CD4-positive, alpha-beta T cell treated with Interleukin-17A for 1 hour (primary cell): ENCODE measurements around the gene FCGR1A.
"Not testable (repeated sequence)": the region's sequence is repeated elsewhere in the genome, so short reads cannot be mapped to it uniquely, and the experiment has no call there.

ENCODE experiments used
- DNase-seq: peaks from one replicate; pipeline ENCODE4 v3.0.0-alpha.2; 2020

FCGR1A gene

DNA sequence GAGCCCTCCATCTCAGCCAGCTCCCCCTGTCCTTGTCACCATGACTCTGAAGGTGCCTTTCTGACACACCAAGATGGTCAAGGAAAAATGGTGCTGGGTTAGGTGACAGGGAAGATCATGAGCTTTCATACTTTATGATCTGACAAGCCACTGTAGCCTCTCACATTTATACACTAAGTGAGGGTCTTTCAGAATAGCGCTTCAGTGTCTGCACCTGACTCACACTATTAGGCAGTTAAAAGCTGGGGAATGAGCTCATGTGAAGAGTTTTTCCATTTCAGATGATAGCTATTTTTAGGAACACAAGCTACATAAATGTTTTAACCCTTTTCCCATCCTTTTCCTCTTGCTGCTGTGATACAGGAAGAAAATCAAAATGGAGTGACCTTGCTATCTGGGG is 4.2 kb upstream of the FCGR1A start:
- DNase-seq, result not testable (repeated sequence)

DNA sequence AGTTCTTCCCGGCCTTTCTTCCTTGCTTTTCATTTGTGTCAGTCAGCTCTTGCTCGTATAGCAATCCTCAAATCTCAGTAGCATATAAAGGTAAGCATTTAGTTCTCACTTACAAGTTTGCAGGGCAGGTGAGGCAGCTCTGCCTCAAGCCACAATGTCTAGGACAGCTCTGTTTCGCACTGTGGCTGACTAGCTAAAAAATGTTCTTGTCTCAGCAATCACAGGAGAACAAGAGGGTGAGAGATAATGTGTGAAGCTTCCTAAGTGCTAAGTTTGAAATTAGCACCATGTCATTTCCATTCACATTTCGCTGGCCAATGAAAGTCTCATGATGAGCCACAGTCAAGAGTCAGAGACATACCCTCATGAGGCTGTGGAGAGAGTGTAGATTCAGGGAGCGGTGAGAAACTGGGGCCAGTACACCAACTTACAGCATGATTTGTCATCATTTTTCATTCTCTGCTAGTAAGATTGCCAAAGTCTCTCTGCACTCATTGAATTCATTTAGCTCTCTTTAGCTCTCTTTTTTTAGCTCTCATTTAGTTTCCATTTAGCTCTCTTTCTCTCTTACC is 995 bp upstream of the FCGR1A start:
- DNase-seq, result not testable (repeated sequence)

DNA sequence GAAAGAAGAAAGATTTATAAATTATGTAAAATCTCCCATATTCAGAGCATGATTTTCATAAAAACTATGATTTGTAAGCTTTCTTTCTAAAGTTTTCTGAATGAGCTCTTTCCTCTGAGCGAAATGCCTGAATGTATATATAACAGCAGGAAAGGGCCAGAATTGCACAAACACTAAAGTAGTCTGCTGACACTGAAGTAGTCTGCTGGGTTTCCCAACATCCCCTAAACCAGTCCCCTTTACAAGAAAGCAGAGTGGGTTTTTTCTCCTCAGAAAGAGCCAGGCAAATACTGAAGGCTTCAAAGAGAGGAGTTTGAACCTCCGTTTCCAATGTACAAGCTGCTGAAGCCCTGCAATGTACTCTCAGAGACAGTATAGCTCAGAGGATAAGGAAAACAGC is 795 bp downstream of the FCGR1A start:
- DNase-seq, result not testable (repeated sequence)

DNA sequence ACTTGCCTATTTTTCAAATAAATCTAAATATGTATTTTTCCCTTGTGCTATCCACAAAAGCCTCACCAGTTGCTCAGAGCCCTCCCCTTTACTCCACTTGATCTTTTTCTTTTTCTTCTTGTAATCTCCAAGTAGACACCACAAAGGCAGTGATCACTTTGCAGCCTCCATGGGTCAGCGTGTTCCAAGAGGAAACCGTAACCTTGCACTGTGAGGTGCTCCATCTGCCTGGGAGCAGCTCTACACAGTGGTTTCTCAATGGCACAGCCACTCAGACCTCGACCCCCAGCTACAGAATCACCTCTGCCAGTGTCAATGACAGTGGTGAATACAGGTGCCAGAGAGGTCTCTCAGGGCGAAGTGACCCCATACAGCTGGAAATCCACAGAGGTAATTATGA is 1.4 kb downstream of the FCGR1A start:
- DNase-seq, result not testable (repeated sequence)

DNA sequence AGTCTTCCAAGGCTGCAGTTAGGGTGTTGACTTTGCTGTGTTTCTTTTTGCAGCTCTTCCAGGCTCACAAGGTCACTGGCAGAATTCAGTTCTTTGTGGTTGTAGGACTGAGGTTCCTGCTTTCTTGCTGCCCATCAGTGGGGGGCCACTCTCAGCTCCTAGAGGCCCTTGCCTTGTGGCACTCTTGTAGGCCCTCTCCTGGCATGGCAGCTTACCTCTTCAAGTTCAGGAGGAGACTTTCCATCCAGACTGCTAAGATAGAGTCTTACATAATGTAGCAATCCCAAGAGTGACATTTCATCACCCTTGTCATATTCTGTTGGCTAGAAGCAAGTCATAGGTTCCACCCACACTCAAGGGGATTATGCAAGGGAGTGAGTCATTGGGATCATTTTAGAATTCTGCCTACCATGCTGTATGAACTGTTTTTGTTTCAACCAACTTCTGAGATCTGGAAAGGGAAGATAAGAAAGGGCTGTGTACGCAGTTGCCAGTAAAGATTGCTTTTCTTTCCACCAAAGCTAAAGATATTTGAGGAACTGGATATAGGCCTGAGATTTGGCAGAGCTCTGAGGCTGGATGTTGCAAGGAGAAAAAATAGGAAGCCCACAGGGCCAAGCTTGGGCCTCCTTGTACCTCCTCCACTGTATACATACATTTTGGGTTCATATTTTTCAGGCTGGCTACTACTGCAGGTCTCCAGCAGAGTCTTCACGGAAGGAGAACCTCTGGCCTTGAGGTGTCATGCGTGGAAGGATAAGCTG is 5.4 kb downstream of the FCGR1A start:
- DNase-seq, result not testable (repeated sequence)

DNA sequence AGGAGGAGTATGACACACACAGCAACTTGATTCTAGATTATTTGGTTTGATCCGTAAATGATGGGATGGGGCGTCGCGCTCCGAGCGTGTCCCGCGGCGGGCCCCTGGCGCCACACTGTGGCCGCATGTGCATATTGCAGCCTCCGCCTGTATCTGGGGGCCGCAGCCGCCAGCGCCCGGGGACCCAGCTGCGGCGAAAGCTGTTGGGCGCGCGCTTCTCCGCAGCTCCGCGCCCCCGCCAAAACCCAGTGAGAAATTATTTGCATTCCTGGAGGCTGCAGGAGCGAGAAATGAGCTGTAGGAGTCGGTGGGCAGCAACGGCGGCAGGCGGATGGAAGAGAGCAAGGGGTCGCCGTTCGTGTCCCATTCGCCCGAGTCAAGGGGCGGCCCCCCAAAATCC is 10.0 kb downstream of the FCGR1A start:
- peak; percentile 76 for DNase-seq

DNA sequence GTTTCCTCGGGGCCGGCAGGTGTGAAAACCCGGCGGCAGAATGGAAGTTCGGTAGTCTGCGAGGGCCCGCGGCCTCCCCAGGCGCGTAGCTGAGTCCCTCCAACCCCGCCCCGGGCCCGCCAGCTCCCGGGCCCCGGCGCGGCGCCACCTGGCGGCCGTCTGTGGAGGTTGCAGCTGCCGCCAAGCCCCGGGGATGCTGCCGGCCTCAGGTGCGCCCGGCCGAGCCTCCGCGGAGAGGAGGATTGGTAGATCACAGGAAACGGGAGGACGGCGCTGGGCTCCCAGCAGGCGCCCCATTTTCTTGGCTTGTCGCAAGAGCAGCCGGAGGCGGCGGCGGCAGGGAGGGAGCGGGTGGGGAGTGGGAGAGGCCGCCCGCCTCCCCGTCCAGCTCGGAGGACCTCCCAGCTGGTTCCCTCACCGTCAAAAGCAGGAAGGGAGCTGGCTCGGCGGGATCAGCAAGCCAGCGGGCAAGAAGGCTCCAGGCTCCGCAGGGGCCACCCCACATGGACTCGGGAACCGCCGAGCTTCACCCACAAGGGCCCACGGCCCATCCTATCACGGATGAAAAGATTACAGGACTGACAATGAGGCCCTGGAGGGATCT is 10.5 kb downstream of the FCGR1A start:
- peak; percentile 86 for DNase-seq

DNA sequence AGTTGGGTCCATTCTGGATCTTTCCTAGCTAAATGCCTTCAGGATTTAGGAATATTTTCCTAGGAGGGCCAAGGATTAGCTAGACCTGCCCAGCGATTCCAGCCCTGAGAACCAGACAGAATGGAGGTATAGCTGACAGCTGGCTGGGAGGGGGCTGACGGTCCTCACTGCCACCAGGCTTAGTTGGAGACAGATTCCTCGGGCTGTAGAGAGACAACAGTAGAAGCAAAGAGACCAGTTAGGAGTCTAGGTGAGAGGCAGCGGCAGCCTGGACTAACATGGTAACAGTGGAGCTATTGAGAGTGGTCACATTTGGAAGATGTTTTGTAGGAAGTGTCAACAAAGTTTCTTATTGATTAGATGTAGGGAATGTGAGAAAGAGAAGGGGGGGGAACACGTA is 11.4 kb downstream of the FCGR1A start:
- not testable (repeated sequence) for DNase-seq

DNA sequence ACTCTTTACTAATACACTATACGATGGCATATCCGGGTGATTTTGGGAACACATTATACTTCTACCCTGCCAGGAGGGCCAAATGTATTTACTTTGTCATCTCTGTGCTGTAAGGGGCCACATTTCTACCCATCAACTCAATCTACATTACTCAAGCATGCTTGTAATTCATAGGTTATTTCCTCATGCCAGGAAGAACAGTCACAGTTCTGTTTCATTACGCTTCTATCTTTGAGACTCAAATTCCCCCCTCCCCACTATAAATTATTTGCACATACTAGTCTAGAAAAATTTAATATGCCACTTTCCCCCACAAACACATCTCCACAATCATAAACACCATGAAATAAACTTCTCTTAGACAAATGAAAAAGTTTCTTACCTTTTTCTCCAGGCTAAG is 19.1 kb downstream of the FCGR1A start:
- DNase-seq, result not testable (repeated sequence)

DNA sequence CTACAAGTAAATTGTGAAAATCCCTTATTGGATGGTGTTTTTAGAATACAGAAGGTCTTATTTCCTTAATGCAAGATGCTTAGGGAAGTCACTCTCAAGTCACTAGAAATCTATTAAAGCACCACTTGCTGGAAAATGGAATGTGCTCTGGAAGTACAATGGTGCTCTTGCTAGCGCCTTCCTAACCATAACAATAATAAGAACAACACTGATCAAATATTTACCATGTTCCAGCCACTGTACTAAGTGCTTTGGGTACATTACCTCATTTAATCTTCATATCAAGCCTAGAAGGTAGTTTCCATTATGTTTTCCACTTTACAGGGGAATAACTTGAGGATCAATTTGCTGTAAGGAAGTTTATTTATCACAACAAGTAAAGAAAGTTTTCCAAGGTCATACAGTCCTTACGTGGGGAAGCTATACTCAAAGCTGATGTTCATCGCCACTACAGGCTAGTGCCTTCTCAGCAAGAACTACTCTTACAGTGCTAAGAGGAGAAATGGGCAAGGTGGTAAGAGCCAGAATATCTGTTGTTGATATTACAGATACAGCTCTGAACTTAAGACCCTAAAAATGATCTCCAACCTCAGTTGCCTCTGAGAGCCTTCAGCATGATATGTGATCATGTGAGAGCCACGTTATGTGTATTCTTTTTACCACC is 22.1 kb downstream of the FCGR1A start:
- not testable (repeated sequence) for DNase-seq

DNA sequence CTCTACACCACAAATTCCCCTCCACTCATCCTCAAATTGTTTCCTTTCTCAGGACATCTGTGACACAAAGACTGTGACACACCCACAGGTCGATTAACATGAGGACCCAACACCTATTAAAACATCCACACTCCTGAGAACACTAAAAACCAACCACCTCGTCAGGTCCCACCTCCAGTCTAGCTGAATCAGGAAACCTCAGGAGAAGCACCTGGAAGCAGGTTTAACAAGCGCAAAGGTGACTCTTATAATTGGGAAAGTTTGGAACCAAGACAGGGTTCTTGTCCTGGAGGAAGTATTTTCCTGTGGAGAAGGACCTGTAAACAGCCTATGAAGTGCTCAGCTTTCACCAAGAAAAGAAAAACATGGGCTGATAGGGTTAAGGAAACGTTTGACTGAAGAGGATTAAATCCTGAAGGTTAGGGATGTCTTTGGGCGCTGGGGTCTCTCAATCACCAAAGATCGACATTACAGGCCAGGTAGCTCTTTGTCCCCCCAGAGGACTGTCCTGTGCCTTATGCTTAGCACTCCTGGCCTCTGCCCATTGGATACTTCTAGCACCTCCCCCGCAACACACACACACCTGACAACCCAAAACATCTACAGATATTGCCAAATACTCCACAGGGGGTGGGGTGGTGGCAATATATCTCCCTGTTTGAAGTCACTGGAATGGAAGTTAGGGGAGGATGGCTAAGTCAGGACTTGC is 28.4 kb downstream of the FCGR1A start:
- DNase-seq, result peak; percentile 23

DNA sequence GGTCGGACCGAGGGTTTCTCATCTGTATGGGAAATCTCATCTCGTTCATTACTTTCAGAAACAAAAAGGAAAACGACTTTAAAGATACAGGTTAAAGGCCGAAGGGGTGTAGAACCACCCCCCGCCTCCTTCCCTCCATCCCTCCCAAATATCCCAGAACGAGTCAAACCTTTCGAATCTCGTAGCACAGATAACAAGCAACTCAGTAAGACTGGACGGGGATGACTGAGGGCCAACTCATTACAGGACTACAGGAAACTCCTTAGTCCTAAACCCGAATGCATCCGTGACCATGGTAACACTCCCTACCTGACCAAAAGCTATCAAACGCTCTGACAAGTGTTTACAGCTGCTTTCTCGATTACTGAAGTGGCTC is 29.0 kb downstream of the FCGR1A start:
- DNase-seq, result peak; percentile 13

DNA sequence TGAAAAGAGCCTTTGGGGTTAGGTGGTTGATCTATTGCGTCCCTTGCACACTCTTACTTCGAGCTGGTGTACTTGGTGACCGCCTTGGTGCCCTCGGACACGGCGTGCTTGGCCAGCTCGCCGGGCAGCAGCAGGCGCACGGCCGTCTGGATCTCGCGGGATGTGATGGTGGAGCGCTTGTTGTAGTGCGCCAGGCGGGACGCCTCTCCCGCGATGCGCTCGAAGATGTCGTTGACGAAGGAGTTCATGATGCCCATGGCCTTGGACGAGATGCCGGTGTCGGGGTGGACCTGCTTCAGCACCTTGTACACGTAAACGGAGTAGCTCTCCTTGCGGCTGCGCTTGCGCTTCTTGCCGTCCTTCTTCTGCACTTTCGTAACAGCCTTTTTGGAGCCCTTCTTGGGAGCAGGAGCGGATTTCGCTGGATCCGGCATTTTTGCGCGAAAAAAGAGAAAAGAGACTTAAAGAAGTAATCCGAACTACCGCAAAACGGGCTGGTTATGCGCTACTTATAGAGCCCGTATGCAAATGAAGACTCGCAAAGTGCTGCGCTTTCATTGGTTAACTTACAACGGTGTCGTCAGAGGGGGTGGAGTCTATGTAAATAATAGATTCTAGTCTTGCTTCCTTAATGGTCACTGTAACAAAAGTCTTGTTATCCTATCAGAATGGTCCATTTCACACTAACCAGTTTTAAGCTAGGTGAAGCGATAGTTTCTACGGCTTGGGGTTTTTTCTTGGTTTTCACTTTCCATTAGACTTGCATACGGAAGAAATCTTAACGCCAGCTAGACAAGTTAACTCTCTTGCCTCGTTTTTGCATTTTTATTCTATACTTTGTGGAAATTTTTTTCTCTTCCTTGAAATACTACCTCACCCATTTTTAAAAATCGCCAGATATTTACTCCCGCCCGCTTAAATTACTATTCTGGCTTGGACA is 29.7 kb downstream of the FCGR1A start:
- peak; percentile 97 for DNase-seq

DNA sequence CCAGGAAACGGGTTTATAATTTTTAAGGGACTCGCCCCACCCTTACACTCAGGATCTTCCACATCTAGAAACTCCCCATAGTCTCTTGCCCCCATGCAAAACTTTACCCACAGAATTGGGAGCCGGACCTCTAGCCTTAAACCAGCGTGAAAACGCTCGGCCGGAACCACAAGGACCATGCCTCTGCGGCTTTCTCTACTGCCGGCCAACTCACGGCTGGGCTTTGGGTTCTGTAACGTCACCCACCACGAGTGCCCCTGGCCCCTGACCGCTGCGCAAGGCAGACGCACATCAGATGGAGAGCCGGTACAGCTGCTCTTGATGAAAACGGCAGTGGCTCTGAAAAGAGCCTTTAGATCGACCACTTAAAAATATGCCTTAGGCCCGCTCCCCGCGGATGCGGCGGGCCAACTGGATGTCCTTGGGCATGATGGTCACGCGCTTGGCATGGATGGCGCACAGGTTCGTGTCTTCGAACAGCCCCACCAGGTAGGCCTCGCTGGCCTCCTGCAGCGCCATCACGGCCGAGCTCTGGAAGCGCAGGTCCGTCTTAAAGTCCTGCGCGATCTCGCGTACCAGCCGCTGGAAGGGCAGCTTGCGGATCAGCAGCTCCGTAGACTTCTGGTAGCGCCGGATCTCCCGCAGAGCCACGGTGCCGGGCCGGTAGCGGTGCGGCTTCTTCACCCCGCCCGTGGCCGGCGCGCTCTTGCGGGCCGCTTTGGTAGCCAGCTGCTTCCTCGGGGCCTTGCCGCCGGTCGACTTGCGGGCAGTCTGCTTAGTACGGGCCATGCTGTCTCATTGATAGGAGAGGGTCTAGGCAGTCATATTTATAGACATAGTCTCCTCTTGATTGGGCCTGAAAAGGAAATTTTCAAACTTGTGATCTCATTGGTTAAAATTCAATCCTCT is 30.7 kb downstream of the FCGR1A start:
- peak; percentile 90 for DNase-seq

DNA sequence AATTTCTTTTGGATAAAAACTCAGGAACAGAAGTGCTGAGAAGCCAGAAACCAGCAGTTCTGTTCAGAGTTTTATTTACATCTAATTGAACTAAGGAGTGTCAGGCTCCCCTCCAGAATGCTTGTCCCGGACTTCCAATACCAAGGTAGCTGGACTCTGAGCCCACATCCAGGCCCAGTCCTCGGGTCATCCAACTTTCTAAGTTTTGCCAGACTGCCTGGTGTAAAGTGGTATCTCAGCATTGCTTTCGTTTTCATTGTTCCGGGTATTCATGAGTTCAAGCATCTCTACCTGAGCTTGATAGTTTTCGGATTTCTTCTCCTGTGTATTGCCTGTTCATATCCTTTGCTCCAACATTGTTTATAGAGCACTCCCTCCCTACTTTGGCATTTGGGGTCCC is 37.9 kb downstream of the FCGR1A start:
- not testable (repeated sequence) for DNase-seq

DNA sequence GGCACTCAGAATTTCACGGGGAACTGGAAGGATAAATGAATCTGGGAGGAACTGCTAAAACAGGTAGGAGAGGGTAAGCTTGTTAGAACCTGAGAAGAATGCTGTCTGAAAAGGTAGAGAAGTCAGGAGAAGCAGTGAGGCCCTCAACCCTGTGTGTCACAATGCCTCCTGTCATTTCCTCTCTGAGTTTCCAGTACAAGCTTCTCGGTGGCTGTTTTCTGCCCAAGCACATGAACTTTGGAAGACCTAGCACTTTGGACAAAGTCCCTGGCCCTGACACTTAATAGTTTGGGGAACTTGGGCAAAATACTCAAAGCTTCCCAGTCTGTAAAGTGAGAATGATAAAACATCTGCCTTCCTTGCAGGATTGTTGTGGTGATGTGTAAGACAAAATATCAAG is 44.1 kb downstream of the FCGR1A start:
- not testable (repeated sequence) for DNase-seq

DNA sequence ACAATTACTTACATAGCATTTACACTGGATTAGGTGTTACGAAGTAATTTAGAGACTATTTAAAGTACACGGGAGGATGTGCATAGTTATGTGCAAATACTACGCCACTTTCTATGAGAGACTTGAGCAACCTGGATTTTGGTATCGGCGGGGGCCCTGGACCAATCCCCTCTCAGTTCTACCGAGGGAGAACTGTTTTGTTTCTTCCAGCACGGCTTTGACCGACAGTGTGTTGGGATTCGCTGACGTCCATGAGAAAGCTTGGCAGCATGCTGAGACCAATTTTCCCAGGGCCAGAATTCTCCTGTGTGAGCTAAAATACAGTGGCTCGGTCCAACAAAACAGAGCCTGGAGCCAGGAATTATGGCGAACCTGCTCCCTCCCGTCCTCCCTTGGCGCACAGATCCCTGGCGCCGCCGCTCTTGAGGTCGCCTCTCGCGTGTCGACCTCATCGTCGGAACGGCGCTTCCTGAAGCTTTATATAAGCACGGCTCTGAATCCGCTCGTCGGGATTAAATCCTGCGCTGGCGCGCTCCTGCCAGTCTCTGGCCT is 49.3 kb downstream of the FCGR1A start:
- not testable (repeated sequence) for DNase-seq

DNA sequence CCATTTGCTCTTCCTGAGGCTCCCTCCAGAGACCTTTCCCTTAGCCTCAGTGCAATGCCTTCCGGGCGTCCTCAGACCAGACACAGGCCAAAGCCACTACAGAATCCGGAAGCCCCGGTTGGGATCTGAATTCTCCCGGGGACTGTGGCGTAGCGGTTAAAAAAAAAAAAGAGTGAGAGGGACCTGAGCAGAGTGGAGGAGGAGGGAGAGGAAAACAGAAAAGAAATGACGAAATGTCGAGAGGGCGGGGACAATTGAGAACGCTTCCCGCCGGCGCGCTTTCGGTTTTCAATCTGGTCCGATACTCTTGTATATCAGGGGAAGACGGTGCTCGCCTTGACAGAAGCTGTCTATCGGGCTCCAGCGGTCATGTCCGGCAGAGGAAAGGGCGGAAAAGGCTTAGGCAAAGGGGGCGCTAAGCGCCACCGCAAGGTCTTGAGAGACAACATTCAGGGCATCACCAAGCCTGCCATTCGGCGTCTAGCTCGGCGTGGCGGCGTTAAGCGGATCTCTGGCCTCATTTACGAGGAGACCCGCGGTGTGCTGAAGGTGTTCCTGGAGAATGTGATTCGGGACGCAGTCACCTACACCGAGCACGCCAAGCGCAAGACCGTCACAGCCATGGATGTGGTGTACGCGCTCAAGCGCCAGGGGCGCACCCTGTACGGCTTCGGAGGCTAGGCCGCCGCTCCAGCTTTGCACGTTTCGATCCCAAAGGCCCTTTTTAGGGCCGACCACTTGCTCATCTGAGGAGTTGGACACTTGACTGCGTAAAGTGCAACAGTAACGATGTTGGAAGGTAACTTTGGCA is 50.0 kb downstream of the FCGR1A start:
- DNase-seq, result not testable (repeated sequence)

DNA sequence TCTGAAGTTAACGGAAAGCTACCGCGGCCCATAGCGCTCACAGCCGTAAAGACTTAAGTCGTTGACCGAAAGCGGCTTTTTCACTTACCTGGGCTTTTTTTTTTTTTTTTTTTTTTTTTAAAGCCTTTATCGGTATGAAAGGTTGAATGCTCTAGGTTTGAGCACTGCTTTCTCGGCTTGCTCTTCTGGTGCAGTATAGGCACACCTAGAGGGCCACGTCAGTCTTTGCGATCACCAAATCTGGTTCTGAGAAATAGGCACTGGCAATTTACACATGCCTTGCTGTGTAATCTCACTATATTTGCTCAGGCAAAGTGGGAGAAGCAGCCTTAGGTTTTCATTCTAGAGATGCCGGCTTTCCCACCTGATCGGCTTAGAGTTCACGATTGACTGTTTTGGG is 50.6 kb downstream of the FCGR1A start:
- DNase-seq, result not testable (repeated sequence)

DNA sequence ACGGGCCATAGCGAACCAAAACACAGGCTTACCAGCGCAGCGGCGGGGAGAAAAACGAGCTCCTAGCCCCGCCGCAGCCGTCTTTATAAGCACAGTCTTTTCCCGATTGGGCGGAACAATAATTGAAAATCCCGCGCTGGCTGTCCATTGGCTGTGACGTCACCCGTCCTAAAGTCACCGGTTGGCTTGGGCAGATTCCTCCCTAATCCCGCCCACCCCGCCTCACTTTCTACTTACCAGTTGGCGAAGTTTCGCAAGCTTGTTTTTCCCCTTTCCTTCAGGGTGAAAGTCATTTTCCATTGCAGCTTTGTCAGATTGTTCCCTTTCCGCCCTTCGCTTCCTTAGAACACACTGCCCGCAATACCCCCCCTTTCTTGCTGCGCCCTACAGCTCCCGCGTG is 58.7 kb downstream of the FCGR1A start:
- DNase-seq, result not testable (repeated sequence)
